Raji (cell line): Measurements from ENCODE around the gene MAML3.

ENCODE experiments used
- POLR2A ChIP-seq: IDR thresholded peaks from 2 replicates; pipeline ENCODE4 v1.6.1; 2011; ENCODE audit warnings: low read depth, low read length, control low read depth; ENCODE audit not compliant: insufficient read depth

MAML3 gene

DNA sequence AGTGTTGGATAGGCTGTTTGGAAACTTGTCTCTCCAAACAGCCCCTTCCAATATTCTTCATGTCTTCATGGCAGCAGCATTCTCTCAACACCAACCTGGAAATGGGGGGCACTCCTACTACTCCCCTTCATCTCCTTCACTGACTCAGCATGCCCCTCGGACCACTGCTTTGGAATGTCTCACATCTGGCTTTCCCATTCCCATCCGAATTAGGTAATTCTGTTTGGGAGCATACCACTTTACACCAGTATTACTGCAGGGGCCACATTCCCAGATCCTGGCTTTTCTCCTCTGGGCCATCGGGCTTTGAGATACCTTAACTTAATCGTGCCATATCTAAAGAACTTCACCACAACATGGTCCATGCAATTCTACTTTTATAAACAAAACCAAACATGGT is 100.8 kb downstream of the MAML3 start:
- TF ChIP-seq POLR2A = no peak

DNA sequence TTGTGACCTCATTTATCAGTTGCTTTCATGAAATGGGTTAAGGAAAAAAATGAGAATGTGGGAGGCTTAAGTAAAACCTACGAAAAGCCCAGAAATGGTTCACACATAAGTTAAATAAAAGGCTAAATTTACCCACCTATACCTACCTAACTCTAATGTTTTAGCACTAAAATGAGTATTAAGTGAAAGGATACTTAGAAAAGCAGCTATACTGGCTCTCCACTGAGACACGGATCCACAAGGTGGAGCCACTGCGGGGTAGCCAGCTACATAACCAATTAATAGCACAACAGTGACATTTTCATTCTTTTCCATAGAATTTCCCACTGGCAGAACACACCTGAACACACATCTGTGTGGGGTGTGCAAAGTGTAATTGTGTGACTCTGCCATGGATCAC is 101.9 kb downstream of the MAML3 start:
- TF ChIP-seq POLR2A = no peak

DNA sequence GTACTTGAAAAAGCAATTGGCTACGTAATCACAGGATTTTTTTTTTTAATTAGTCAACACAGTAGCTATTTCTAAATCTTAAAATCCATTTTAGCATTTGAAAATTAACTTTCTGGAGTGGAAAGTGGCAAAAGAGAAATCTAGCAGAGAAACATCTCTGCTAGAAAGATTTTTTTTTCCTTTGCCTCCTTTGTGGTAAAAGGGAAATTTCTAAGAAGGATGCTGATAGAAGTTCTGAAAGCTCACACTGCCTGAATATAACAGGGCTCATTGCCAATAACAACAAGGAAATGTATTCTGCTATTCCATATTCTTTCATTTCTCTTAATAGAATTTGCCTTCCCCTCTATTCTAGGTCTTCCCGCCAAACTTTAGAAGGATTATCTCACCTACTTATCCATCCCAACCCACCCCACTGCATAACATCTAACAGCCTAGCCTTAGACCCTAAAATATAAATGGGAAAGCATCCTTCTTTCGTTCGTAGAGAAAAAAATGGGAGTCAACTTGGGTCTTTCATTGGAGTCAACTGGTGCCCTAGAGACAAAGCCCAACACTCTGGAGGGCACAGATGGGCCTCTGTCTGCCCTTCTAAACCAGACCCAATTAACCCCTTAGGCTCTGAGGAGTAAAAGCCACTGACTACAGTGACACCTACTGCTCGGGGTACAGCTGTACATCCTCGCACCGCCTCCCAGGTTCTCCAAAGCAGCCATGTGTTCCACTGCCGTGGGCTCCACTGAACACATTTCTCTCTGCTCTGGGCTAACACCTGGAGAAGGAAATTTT is 103.9 kb downstream of the MAML3 start:
- no peak for TF ChIP-seq POLR2A

DNA sequence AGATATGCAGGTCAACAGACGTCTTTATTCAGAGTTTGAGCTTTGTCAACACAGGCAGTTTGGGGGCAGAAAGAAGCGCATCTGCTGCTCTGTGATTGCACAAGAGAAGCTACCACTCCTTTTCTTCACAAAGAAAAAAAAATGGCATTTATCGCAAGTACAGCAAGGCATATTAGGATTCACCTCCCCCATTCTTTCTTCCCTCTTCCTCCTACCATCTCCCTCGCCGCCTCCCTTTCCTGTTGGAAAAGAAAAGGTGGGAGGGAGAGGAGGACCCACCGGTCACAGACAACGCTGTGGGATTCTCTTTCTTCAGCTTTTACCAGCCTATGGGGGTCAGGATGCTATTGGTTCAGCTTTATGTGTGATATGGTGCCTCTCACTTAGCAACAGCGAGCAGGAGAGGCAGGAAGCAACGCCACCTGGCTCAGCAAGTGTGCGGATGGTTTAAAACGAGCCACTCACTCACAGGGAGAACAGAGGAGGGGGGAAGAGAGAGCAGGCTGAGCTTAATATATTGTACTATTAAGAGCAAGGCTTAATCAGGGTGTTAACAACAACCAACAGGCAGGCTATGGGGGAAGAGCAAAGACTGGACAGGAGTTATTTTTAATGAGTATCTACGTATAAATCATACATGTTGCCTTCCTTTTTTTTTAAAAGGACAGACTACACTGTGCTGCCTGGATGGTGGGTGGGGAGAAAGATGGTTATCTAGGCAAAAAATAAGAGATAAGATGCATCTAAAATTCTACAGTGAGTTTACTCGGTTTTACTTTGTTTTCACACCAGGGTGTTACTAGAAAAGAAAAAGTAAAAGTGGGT is 104.7 kb downstream of the MAML3 start:
- no peak for TF ChIP-seq POLR2A

DNA sequence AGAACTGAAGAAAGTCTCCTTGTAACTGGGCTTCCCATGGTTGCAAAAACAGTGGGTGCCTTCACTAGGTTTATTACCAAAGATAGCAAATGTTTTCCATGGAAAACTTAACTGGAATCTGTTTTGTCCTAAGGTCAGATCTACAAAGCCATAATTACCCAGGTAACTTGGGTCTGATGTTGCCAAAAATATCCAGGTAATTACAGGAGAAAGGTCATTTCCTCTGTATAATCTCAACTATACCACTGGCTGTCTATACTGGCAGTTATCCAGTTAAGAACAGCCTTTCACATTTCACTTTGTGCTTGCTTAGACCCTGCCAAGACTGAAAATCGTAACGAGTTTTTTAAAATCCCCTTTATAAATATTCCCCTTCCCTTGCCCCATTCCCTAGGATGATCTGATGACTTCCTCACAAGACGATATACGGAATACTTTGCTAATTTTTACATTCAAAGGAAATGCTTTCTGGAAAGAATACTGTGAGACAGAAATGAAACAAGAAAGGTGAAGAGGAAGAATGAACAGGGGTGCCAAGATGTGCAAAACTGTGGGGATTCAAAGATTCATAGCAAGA is 105.5 kb downstream of the MAML3 start:
- TF ChIP-seq POLR2A = no peak

DNA sequence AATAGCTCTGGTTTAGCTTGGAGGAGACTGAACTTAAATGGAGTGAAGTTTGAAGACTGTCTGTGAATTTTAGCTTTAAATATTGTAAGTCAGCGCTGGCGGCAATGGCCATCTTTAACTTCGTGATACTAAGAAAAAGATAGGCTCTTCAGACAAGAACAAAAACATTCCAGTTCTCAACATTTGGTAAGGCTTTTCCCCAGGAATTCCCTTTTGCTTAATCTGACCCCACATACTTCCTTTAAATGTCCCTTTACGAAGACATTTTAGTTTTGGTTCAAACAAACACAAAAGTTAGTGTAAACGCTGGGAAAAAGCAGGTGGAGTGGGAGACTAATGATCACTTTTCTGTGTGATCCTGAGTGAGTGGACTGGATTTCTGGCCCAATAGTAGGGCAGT is 106.2 kb downstream of the MAML3 start:
- TF ChIP-seq POLR2A = no peak

DNA sequence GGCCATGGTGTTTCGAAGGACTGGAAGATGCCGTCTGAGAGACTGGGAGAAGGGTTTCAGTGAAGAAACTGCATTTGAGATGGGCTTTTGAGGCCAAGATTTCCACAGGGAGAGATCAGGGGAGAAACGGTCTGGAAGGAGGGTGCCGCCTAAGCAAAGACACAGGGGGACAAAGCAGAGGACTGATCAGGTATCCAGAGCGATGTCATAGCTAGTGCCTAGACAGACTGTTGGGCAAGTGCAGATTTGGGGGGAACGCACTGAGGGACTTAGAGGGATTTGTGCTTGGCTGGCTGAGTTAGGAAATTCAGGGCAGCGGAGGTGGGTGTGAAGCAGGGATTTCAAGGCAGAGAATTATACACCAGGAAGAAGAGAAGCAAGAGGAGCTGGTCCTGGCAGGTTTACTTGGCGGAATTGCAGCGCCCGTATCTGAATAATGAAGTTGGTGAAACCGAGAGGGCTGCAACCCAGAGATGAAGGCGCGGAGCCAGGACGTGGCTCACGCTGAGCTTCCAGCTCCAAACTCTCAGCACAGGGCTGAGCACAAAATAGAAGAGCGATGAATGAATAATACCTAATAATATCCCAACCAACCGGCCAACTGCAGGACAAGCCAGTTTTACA is 106.9 kb downstream of the MAML3 start:
- TF ChIP-seq POLR2A = no peak

DNA sequence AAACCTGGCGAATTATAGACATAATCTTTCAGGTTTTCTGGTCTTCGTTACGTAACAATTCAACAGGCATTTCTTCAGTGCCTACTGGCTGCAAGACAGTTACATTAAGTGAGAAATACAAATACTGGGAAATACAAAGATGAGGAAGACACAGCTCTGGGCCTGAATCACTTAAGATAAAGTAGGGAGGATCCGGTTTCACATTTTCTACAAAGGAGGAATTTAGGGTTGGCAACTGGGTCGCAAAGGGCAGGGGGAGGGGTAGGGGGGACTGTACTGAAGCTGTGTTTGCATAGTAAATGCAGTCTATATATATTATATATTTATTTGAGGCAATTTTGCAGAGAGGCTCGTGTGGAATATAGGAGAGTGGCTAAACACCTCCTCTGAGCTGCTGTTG is 107.4 kb downstream of the MAML3 start:
- TF ChIP-seq POLR2A = no peak

DNA sequence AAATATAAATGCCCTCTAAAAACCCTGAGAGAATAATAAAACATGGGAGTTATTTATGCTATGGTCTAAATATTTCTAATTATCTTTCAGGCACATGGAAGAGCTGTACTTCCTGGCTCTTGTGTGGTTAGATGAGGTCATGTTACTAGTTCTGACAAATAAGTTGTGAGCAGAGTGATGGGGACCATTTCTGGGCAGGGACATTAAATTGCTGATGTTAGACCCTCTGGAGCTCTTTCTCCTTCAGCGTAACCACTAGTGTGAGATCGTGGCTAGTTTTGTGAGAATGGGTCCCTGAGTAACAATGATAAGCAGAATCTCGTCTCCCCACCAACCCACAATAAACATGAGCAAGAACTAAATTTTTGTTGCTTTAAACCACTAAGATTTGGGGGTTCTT is 108.0 kb downstream of the MAML3 start:
- TF ChIP-seq POLR2A = no peak

DNA sequence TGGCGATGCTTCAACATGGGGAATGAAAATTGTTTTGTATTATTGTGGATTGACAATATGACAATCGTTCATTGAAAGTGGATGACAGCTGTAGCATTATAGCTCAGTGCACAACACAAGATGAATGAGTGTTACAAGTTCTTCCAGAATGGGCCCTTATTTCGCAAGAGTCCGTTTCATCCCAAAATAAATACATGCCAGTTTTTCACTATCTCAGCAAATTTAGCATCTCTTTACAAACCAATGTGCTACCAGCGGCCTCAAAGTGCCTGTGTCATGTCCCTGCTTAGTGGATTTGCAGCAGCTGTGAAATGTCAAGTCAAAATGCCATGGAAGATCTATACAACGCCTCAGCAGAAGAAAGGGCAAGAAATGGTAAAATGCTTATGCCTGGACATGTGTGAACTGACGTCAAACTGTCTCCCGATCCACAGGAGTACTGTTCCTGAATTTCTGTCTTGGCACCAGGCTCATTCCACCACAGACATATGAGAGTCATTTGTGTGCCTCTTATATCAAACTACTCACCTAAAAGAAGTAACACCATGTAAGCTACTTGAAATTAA is 109.6 kb downstream of the MAML3 start:
- no peak for TF ChIP-seq POLR2A

DNA sequence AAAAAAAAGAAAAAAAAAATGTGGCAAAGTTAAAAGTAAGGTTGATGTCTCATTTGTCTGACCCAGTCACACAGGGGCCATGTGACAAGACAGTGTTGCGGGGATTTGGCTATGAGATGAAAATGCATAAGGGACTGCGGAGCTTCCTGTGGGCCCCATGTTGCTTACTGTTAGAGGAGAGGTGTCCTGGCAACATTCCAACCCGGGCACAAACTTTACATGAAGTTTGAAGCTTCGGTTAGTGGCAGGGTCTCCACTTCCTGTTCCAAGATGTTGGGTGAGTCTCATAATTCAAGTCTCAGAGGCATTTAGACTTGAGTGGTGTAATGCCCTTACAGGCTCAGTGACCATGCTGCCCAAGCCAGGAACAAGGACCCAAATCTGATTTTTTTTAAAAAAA is 111.3 kb downstream of the MAML3 start:
- no peak for TF ChIP-seq POLR2A

DNA sequence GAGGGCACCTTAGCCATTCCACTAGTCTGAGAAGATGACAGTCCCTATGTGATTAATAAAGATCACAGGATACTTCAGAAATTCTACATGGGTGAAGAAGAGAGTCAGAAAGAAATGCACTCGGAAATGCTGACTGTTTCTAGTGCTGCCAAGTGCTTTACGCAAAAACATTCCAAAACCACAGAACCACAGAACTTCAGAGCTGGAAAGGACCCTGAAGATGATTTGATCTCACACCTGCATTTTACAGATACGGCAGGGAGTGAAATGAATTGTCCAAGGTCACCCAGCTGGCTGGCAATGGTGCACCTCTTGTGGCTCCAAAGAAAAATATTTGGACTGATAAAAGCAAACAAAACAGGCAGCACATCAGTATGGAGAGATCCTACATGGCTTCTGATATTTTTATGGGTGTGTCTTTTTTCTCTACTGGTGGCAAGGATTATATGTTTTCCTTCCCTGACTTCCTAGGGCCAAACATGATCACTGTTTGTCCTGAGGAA is 115.9 kb downstream of the MAML3 start:
- TF ChIP-seq POLR2A = no peak

DNA sequence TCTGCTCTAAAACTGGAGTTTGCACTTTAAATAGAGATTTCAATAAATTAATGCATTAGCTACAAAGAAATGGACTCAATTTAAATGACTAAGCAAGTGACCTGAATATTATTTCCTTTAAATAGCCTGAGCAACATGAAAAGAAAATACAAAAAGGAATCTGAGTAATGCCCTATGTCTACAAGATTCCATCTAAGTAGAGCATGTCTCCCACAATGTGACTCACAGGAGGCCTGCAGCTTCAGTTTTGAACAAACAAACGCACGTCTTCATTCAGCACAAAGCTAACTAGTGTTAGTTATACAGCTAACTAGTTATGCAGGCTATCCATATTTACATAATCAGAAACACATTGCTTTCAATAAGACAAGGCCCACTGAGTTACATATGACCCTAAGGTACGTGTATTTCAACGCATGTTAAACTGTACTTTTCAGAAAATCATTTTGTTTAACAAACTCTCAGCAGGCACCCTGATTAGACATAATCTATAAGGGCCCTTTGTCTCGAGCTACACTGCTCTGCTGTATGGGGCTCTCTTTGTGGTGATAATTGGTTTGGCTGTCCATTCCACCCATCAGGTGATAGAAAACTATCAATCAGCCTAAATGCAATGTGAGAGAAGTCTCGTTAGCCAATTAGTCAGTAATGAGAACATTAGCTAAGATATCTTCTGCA is 116.5 kb downstream of the MAML3 start:
- TF ChIP-seq POLR2A = no peak

DNA sequence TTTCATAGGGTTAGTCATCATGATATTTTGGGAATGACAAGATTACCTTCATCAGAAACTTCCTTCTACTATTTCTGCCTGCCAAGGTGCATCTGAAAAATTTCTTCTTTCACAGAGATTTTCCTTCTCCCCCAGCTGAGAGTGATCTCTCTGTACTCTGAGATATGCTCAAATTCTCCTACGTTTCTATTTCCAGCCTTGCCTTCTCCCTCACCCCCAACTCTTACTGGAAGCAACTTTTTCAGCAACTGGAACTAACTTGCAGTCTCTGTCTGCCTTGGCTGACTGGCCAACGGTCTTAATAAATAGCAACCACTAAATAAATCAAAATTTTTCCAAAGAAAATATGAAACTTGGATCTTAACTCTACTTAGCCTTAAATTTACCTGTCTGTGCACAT is 122.3 kb downstream of the MAML3 start:
- no peak for TF ChIP-seq POLR2A

DNA sequence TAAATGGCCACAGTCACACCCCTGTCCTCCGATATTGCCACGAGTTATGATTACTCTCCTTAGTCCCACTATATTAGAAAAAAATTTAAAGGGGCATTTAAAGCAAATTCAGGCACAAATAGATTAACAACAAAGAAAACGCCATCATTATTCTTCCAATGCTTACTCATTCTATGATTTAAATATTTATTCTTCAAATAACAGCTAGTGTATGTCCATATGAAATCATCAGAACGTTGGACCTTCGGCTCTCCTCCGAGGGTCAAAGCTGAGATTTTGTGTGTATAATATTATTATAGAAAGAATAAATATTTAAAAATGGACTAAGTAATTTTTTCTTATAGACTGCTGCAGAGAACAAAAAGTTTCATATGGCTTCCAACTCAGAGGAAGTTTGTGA is 122.9 kb downstream of the MAML3 start:
- TF ChIP-seq POLR2A = no peak
